ENCODE results near the gene FYB1.

- no peak for TF ChIP-seq POLR2AphosphoS5 (IDR thresholded peaks at IDR 0.05; ENCODE audit: borderline replicate concordance, low read depth, low read length)
- TF ChIP-seq EZH2 (IDR thresholded peaks at IDR 0.05), result no peak
- TF ChIP-seq FOXP2 (optimal IDR thresholded peaks at IDR 0.05; ENCODE audit: control extremely low read depth, extremely low read length, insufficient read depth), result no peak
Measured at GRCh38 chr5:39211773-39212172, 7.6 kb downstream of the FYB1 start.
